H7 (cell line): Measurements from ENCODE around the gene TRIO. TPM values are rescaled to one million over a fixed set of nuclear protein-coding genes. Genes with fewer than 3 reads are reported as not detected.
A peak's percentile ranks its signal among the peaks of the same experiment; 100 is the strongest.

Source experiments
- DNase-seq: peaks from one replicate; pipeline ENCODE4 v3.0.0; 2012
- H3K27me3 ChIP-seq: 2 replicates; pipeline ENCODE4 v1.6.0; 2011; ENCODE audit warnings: mild to moderate bottlenecking, low read length; ENCODE audit not compliant: control insufficient read depth, insufficient read depth
- H3K36me3 ChIP-seq: replicated peaks from 2 replicates; pipeline ENCODE4 v1.5.1; 2011; ENCODE audit warnings: low read length; ENCODE audit not compliant: control insufficient read depth, insufficient read depth
- H3K4me3 ChIP-seq: 2 replicates; pipeline ENCODE4 v1.5.1; 2011; ENCODE audit warnings: low read depth, mild to moderate bottlenecking, control low read depth, low read length, moderate library complexity; ENCODE audit not compliant: insufficient read depth
- total RNA-seq: library from RNA; depleted of rRNA; stranded (reverse); fragments of >200 nt; shearing (Covaris generic); gene quantifications from 2 replicates; pipeline ENCODE4 v1.2.3, GENCODE V29; 2014

The TRIO gene
- total RNA-seq, 1 experiment from 2014 or later: 39.7 TPM

GRCh38 chr5:14133394-14133793, 9.7 kb upstream of the TRIO start:
- Histone ChIP-seq H3K27me3 (no peaks in the 10 kb centered on the region; the same call in 1 of the 2 replicates), H3K4me3 (no peak overlapping the region), H3K36me3 (no peaks in the 10 kb centered on the region)
- DNase-seq: no peak

GRCh38 chr5:14134083-14134482, 9.1 kb upstream of the TRIO start:
- Histone ChIP-seq H3K36me3 (no peaks in the 10 kb centered on the region), H3K27me3 (no peaks in the 10 kb centered on the region; the same call in 1 of the 2 replicates), H3K4me3 (no peak overlapping the region)
- DNase-seq: no peak

- no peaks in the 10 kb centered on the region; the same call in 1 of the 2 replicates for H3K27me3 ChIP-seq
- DNase-seq: no peak
- no peaks in the 10 kb centered on the region for H3K36me3 ChIP-seq
- H3K4me3 ChIP-seq: no peak overlapping the region
Observed at GRCh38 chr5:14134771-14135170, 8.4 kb upstream of the TRIO start.

- no peak for DNase-seq
Observed at GRCh38 chr5:14135621-14136020, 7.5 kb upstream of the TRIO start.

GRCh38 chr5:14136228-14136627, 6.9 kb upstream of the TRIO start:
- Histone ChIP-seq H3K4me3 (no peak overlapping the region), H3K36me3 (no peaks in the 10 kb centered on the region), H3K27me3 (no peaks in the 10 kb centered on the region; the same call in 1 of the 2 replicates)
- no peak for DNase-seq

More at GRCh38 chr5:14135621-14136020, 7.5 kb upstream of the TRIO start:
- Histone ChIP-seq H3K36me3 (no peaks in the 10 kb centered on the region), H3K4me3 (no peak overlapping the region), H3K27me3 (no peaks in the 10 kb centered on the region; the same call in 1 of the 2 replicates)

- no peak for DNase-seq
- no peaks in the 10 kb centered on the region for H3K36me3 ChIP-seq
- no peaks in the 10 kb centered on the region; the same call in 1 of the 2 replicates for H3K27me3 ChIP-seq
- H3K4me3 ChIP-seq: no peak overlapping the region
Observed at GRCh38 chr5:14138608-14139540, 4.3 kb upstream of the TRIO start.

GRCh38 chr5:14141764-14142163, 1.4 kb upstream of the TRIO start:
- no peaks in the 10 kb centered on the region for H3K36me3 ChIP-seq
- no peaks in the 10 kb centered on the region; the same call in none of the 2 replicates for H3K27me3 ChIP-seq
- no peak for DNase-seq
- H3K4me3 ChIP-seq: no peak overlapping the region

- Histone ChIP-seq H3K27me3 (no peaks in the 10 kb centered on the region; the same call in none of the 2 replicates), H3K36me3 (no peaks in the 10 kb centered on the region), H3K4me3 (peak overlapping the region; percentile 75)
- DNase-seq: no peak
Observed at GRCh38 chr5:14142202-14142826, 828 bp upstream of the TRIO start.

- Histone ChIP-seq H3K27me3 (no peaks in the 10 kb centered on the region; the same call in 1 of the 2 replicates), H3K36me3 (no peaks in the 10 kb centered on the region), H3K4me3 (peak overlapping the region; percentile 75)
- no peak for DNase-seq
Observed at GRCh38 chr5:14143546-14143840, 351 bp downstream of the TRIO start.

GRCh38 chr5:14143841-14144585, 871 bp downstream of the TRIO start:
- Histone ChIP-seq H3K36me3 (no peaks in the 10 kb centered on the region), H3K4me3 (peak overlapping the region; percentile 65), H3K27me3 (no peaks in the 10 kb centered on the region; the same call in 1 of the 2 replicates)
- peak; percentile 75 for DNase-seq

GRCh38 chr5:14144586-14145434, 1.7 kb downstream of the TRIO start:
- Histone ChIP-seq H3K27me3 (no peaks in the 10 kb centered on the region; the same call in 1 of the 2 replicates), H3K4me3 (peak overlapping the region; percentile 65), H3K36me3 (no peaks in the 10 kb centered on the region)
- peak; percentile 81 for DNase-seq

GRCh38 chr5:14145435-14146334, 2.5 kb downstream of the TRIO start:
- Histone ChIP-seq H3K4me3 (peak overlapping the region; percentile 65), H3K36me3 (no peaks in the 10 kb centered on the region), H3K27me3 (no peaks in the 10 kb centered on the region; the same call in 1 of the 2 replicates)
- no peak for DNase-seq

- Histone ChIP-seq H3K4me3 (no peak overlapping the region), H3K27me3 (no peaks in the 10 kb centered on the region; the same call in 1 of the 2 replicates), H3K36me3 (no peaks in the 10 kb centered on the region)
- DNase-seq: no peak
Observed at GRCh38 chr5:14146725-14147124, 3.6 kb downstream of the TRIO start.
